ENCODE measurements around the gene TRIM69. TPM values are rescaled to one million over a fixed set of nuclear protein-coding genes. Genes with fewer than 3 reads are reported as not detected.
"Not testable (repeated sequence)": the region's sequence is repeated elsewhere in the genome, so short reads cannot be mapped to it uniquely, and the experiment has no call there.

The TRIM69 gene
- total RNA-seq, 2 donors from 2014 or later = 15.7 to 16.4 TPM

DNA sequence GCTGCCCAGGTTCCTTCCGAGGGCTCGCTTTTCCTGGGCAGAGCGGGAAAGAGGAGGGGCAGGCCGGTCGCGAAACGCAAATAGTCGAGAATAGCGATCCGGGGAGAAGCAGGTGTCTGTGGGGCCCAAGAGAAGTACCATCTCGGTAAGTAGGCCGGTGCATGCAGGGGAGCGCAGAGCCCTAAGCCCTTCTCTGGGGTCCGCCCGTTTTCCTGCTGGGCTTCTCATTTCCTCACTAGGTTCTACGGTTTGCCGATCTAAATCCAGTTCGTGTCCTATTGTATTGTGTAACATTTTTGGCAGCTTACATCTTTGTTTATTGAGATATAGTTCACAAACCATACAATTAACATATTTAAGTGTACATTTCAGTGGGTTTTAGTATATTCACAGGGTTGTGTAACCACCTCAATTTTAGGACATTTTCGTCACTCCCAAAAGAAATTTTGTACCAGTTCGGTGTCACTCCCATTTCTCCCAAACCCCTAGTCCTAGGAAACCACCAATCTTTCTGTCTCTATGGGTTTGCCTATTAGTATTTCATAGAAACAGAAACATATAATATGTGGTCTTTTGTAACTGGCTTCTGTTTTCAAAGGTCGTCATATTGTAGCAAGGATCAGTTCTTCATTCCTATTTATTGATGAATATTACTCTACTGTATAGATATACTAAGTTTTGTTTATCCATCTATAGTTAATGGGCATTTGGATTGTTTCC, 6.8 kb upstream of the TRIM69 start:
- peak; percentile 34 for ATAC-seq
- peak in 1 of 2 donors; percentile 65 for DNase-seq
- intact Hi-C loops (cut with DNase I, micrococcal nuclease) = loop anchor here in 1 of 2 donors (10.0 kb wide), 1 partner anchor 145 kb away; no protein-coding TSS in a partner anchor

DNA sequence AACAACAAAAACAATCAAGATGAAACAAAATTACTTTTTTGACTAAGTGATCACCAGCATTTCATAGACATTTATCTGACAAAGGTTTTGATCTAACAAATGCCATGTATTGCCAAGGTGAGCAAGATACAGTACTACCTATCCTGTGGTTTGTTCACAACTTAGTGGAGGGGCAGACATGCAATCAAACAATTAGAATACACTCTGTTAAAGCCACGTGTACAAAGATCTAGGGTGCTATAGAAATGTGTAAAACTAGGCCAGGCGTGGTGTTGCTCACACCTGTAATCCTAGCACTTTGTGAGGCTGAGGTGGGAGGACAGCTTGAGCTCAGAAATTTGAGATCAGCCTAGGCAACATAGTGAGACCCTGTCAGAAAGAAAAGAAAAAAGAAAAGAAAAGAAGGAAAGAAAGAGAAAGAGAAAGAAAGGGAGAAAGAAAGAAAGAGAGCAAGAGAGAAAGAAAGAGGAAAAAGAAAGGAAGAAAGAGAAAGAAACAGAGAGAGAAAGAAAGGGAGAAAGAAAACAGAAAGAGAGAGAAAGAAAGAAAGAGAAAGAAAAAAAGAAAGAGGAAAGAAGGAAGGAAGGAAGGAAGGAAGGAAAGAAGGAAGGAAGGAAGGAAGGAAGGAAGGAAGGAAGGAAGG, 1.4 kb upstream of the TRIM69 start:
- ATAC-seq = no peak
- DNase-seq = no peak
- intact Hi-C loops (cut with DNase I, micrococcal nuclease) = loop anchor here (5.0 to 10.0 kb wide), 2 partner anchors 73 to 150 kb away; partner anchors contain the start of gene SPG11 (in 2 of the 2)

- no peak for ATAC-seq
- intact Hi-C loops (cut with DNase I, micrococcal nuclease) = loop anchor here (5.0 to 10.0 kb wide), 2 partner anchors 73 to 151 kb away; partner anchors contain the start of gene SPG11 (in 2 of the 2)
- peak in 1 of 2 donors; percentile 27 for DNase-seq
Observed at GRCh38 chr15:44735482-44736180, 697 bp upstream of the TRIM69 start.

GRCh38 chr15:44738340-44738984, 2.1 kb downstream of the TRIM69 start:
- DNase-seq (no peak), ATAC-seq (peak; percentile 63)
- intact Hi-C loops (cut with DNase I, micrococcal nuclease) = loop anchor here (5.0 to 10.0 kb wide), 2 partner anchors 76 to 154 kb away; partner anchors contain the start of gene SPG11 (in 2 of the 2)

GRCh38 chr15:44739222-44739847, 3.0 kb downstream of the TRIM69 start:
- not testable (repeated sequence) for DNase-seq, ATAC-seq
- intact Hi-C loops (cut with DNase I, micrococcal nuclease) = loop anchor here (5.0 to 10.0 kb wide), 2 partner anchors 77 to 155 kb away; partner anchors contain the start of gene SPG11 (in 2 of the 2)

GRCh38 chr15:44743454-44743853, 7.1 kb downstream of the TRIM69 start:
- ATAC-seq; DNase-seq; intact Hi-C loops (cut with DNase I, micrococcal nuclease): not testable (repeated sequence)

DNA sequence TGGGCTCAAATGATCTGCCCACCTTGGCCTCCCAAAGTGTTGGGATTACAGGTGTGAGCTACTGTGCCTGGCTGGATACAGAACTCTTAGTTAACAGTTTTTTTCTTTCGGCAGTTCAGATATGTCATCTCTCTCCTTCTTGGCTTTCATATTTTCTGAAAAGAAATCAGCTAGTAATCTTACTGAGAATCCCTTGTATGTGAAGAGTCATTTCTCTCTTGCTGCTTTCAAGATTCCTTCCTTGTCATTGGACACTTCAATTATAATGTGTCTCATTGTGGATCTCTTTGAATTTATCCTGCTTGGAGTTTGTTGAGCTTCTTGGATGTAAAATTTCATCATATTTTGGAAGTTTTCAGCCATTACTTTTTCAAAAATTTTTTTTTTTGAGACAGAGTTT, 17.0 kb downstream of the TRIM69 start:
- intact Hi-C loops (cut with DNase I, micrococcal nuclease) = no loop called here
- ATAC-seq (no peak), DNase-seq (no peak)

DNA sequence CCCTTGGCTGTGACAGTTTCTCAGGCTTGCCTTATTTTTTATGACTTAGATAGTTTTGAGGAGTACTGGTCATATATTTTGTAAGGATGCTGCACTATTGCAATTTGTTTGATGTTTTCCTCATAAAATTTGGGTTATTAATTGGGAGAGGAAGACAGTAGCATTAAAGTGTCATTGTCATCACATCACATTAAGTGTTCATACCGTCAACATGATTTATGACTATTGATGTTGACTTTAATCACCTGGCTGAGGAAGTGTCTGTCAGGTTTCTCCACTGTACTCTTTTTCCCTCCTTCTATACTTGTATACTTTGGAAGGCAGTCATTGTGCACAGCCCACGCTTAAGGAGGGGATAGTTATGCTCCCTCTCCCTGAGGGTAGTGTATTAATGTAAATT, 26.9 kb downstream of the TRIM69 start:
- intact Hi-C loops (cut with DNase I, micrococcal nuclease) = no loop called here
- DNase-seq (no peak), ATAC-seq (no peak)

GRCh38 chr15:44763848-44764247, 27.5 kb downstream of the TRIM69 start:
- no peak for ATAC-seq
- no peak for DNase-seq
- intact Hi-C loops (cut with DNase I, micrococcal nuclease) = no loop called here

DNA sequence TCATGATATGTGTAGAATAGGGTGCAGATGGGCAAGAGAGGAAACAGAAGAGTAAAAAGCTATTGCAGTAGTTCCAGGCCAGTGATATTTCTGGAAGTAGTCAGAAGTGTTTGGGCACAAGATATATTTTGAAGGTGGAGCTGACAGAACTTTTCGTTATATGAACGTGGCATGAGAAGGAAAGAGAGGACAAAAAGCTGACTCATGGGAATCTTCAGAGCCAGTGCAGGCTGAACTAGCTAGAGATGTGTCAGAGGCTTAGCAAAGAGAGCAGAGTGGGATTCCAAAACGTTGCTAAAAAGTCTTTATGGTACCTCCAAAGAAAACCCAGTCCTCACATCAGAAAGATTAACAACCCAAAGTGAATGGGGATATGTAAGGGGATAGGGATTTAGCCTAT, 28.7 kb downstream of the TRIM69 start:
- DNase-seq = no peak
- intact Hi-C loops (cut with DNase I, micrococcal nuclease) = no loop called here

GRCh38 chr15:44769521-44769920, 33.2 kb downstream of the TRIM69 start:
- intact Hi-C loops (cut with DNase I, micrococcal nuclease) = no loop called here

More for the DNA sequence above, 28.7 kb downstream of the TRIM69 start:
- ATAC-seq = no peak

GRCh38 chr15:44770715-44771114, 34.4 kb downstream of the TRIM69 start:
- intact Hi-C loops (cut with DNase I, micrococcal nuclease); ATAC-seq; DNase-seq: not testable (repeated sequence)

More at GRCh38 chr15:44769521-44769920, 33.2 kb downstream of the TRIM69 start:
- DNase-seq = no peak
- ATAC-seq = no peak

DNA sequence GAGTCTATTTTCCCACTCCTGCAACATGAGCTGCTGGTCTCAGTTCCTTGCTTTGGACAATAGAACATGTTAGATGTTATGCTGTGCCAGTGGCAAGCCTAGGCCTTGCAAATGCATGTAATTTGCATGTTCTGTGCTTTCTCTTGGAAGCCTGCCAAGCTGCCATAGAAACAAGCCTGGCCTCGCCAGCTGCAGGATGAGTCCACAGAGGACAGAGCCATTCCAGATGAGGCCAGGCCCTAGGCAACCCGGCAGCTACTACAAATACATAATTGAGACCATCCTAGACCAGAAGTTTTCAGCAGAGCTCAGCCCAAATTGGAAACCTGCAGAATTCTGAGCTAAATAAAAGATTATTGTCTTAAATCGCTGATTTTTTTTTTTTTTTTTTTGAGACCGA, 39.6 kb downstream of the TRIM69 start:
- DNase-seq (no peak), ATAC-seq (no peak)
- intact Hi-C loops (cut with DNase I, micrococcal nuclease) = no loop called here

DNA sequence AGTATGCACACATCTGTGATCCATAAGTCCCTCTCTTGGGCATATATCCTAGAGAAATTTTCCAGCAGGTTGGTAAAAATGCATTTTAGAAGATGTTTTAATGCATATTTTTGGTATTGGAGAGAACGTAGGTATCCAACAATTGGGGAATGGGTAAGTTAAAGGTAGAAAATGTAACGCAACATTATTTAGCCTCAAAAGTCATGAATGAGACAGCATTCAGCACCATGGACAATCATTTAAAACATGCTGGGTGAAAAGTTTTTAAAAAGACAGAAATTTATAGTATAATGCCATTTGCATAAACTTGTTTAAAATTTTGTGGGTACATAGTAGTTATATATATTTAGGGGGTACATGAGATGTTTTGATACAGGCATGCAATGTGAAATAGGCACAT, 43.4 kb downstream of the TRIM69 start:
- DNase-seq (no peak), ATAC-seq (no peak)
- intact Hi-C loops (cut with DNase I, micrococcal nuclease) = no loop called here

DNA sequence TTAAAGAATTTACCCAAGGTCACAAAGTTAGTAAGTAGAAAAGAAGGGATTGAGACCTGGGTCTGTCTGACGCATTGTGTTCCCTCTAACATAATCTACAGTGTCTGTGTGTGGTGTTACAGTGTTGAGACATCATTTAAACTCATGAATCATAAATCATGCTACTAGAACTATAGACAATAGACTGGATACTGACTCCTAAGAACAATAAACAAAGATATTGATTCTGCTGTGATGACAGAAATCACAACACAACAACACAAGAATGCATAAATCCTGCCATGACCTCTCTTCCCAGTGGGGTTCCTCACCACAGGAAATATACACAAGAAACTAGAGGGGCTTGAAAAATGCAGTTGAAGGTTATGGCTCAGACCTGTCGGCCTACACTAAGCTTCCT, 44.3 kb downstream of the TRIM69 start:
- DNase-seq = no peak
- intact Hi-C loops (cut with DNase I, micrococcal nuclease) = no loop called here
- no peak for ATAC-seq

- intact Hi-C loops (cut with DNase I, micrococcal nuclease) = no loop called here
- ATAC-seq (no peak), DNase-seq (no peak)
Observed at GRCh38 chr15:44781128-44781810, 44.9 kb downstream of the TRIM69 start.

- intact Hi-C loops (cut with DNase I, micrococcal nuclease) = no loop called here
- DNase-seq (no peak), ATAC-seq (no peak)
Observed at GRCh38 chr15:44782516-44782915, 46.2 kb downstream of the TRIM69 start.

- DNase-seq; intact Hi-C loops (cut with DNase I, micrococcal nuclease); ATAC-seq: not testable (repeated sequence)
Observed at GRCh38 chr15:44784918-44785274, 48.6 kb downstream of the TRIM69 start.

Measured in left colon (tissue), 2 donors.